OCI-LY7 (cell line): ENCODE data around the gene CRY2. TPM values are rescaled to one million over a fixed set of nuclear protein-coding genes. Genes with fewer than 3 reads are reported as not detected.
A peak's percentile ranks its signal among the peaks of the same experiment; 100 is the strongest.

Experiments used
- BruUV-seq: library from RNA; stranded (reverse); fragments of 400-500 nt; replicated peaks from 2 replicates; lab custom pipeline; 2021; lab: Mats Ljungman, UMichigan
- CTCF ChIA-PET: fragments of 300-600 bp; sonication (Branson Sonifier 250); formaldehyde crosslinking; loops from one replicate; lab custom pipeline; 2022; ENCODE audit warnings: antibody characterized with exemption; ENCODE audit not compliant: unreplicated experiment; lab: Charles Lee
- POLR2A ChIA-PET: fragments of 300-600 bp; sonication (Branson Sonifier 250); formaldehyde crosslinking; loops from one replicate; lab custom pipeline; 2022; ENCODE audit warnings: antibody characterized with exemption; lab: Charles Lee
- DNase-seq: peaks from one replicate; pipeline ENCODE4 v3.0.0-alpha.2; 2015; ENCODE audit warnings: low spot score
- H2AFZ ChIP-seq: fragments of 200-600 bp; sonication (generic), shearing (Covaris generic); 2 replicates; pipeline ENCODE4 v1.6.1; 2014; ENCODE audit warnings: mild to moderate bottlenecking, antibody characterized with exemption, low read length, moderate library complexity
- H3K27ac ChIP-seq: fragments of 200-600 bp; sonication (generic); 2 replicates; pipeline ENCODE4 v1.5.1; 2014; ENCODE audit warnings: mixed run types, low read depth, mild to moderate bottlenecking, moderate library complexity, low read length, inconsistent platforms; ENCODE audit not compliant: poor library complexity, severe bottlenecking
- H3K36me3 ChIP-seq: fragments of 200-600 bp; sonication (generic); 2 replicates; pipeline ENCODE4 v1.6.1; 2014; ENCODE audit warnings: mild to moderate bottlenecking, antibody characterized with exemption, low read length, moderate library complexity, mixed read lengths; ENCODE audit not compliant: insufficient read depth
- H3K4me1 ChIP-seq: fragments of 200-600 bp; sonication (generic); 2 replicates; pipeline ENCODE4 v1.5.1; 2014; ENCODE audit warnings: mild to moderate bottlenecking, low read length; ENCODE audit not compliant: insufficient read depth, poor library complexity, severe bottlenecking
- H3K4me2 ChIP-seq: fragments of 200-600 bp; sonication (generic); 2 replicates; pipeline ENCODE4 v1.6.1; 2014; ENCODE audit warnings: mild to moderate bottlenecking, low read length
- H3K4me3 ChIP-seq: fragments of 200-600 bp; sonication (generic); 2 replicates; pipeline ENCODE4 v1.5.1; 2014; ENCODE audit warnings: mild to moderate bottlenecking, low read depth, low read length; ENCODE audit not compliant: poor library complexity, severe bottlenecking
- H3K79me2 ChIP-seq: fragments of 200-600 bp; sonication (generic); 2 replicates; pipeline ENCODE4 v1.6.1; 2016; ENCODE audit warnings: low read depth, mild to moderate bottlenecking, low read length, moderate library complexity, mixed read lengths; ENCODE audit not compliant: insufficient read depth
- H3K9me2 ChIP-seq: fragments of 200-600 bp; sonication (generic); 2 replicates; pipeline ENCODE4 v1.6.1; 2016; ENCODE audit warnings: mild to moderate bottlenecking, low read length, mixed read lengths; ENCODE audit not compliant: insufficient read depth
- H3K9me3 ChIP-seq: fragments of 200-600 bp; sonication (generic); 2 replicates; pipeline ENCODE4 v1.6.1; 2014; ENCODE audit warnings: mild to moderate bottlenecking, mixed run types, low read length, mixed read lengths
- H4K20me1 ChIP-seq: fragments of 200-600 bp; sonication (generic); 2 replicates; pipeline ENCODE4 v1.6.1; 2014; ENCODE audit warnings: mild to moderate bottlenecking, antibody characterized with exemption, low read length, moderate library complexity, mixed read lengths; ENCODE audit not compliant: insufficient read depth
- CTCF ChIP-seq: fragments of 200-600 bp; sonication (generic); conservative IDR thresholded peaks from 2 replicates; pipeline ENCODE4 v1.5.1; 2014; ENCODE audit warnings: mild to moderate bottlenecking, antibody characterized with exemption, low read length, moderate library complexity, mixed read lengths
- EZH2phosphoT487 ChIP-seq: fragments of 200-600 bp; sonication (generic); IDR thresholded peaks from 2 replicates; pipeline ENCODE4 v1.6.1; 2018; ENCODE audit warnings: low read depth, borderline replicate concordance, mild to moderate bottlenecking, mixed run types, antibody characterized with exemption, low read length, moderate library complexity, mixed read lengths
- intact Hi-C: fragments of 100-400 bp; cut with micrococcal nuclease; formaldehyde crosslinking; loops from one replicate; pipeline ENCODE4 v1.10.0; 2022; ENCODE audit not compliant: unreplicated experiment
- total RNA-seq, 2 experiments: library from RNA; depleted of rRNA in 1 of 2; stranded (reverse); fragments of >200 nt in 1 of 2; shearing (Covaris generic) in 1 of 2; gene quantifications; 2 replicates each; pipeline ENCODE4 v1.2.3, GENCODE V29; 2014 to 2022

The CRY2 gene
- total RNA-seq, 2 experiments from 2014 or later, result 19.2 to 24.6 TPM

GRCh38 chr11:45922425-45923082 is 75.3 kb downstream of the CRY2 start, which contains the start of gene LARGE2:
Gene LARGE2 (plus strand): TSS chr11:45922656. CDS start chr11:45922883, 227 bp downstream.
- ChIA-PET CTCF (no interaction called here), POLR2A (no interaction called here)
- Histone ChIP-seq H3K4me2 (peak within 1 kb of the TSS; percentile 51), H4K20me1 (no peaks in the 10 kb centered on the region), H3K79me2 (no peaks in the 10 kb centered on the region), H3K36me3 (no peaks in the 10 kb centered on the region), H3K9me3 (no peaks in the 10 kb centered on the region), H3K4me1 (peaks cover 44% of the 10 kb centered on the region), H3K9me2 (no peaks in the 10 kb centered on the region), H3K4me3 (peak within 1 kb of the TSS; percentile 36), H3K27ac (no peak within 1 kb of the TSS), H2AFZ (peak within 1 kb of the TSS; percentile 55; the same call in 1 of the 2 replicates)
- no TSS peak for BruUV-seq
- DNase-seq, result no peak
- TF ChIP-seq EZH2phosphoT487, result no peak
- TF ChIP-seq CTCF, result no peak
- intact Hi-C loops, result no loop called here

DNA sequence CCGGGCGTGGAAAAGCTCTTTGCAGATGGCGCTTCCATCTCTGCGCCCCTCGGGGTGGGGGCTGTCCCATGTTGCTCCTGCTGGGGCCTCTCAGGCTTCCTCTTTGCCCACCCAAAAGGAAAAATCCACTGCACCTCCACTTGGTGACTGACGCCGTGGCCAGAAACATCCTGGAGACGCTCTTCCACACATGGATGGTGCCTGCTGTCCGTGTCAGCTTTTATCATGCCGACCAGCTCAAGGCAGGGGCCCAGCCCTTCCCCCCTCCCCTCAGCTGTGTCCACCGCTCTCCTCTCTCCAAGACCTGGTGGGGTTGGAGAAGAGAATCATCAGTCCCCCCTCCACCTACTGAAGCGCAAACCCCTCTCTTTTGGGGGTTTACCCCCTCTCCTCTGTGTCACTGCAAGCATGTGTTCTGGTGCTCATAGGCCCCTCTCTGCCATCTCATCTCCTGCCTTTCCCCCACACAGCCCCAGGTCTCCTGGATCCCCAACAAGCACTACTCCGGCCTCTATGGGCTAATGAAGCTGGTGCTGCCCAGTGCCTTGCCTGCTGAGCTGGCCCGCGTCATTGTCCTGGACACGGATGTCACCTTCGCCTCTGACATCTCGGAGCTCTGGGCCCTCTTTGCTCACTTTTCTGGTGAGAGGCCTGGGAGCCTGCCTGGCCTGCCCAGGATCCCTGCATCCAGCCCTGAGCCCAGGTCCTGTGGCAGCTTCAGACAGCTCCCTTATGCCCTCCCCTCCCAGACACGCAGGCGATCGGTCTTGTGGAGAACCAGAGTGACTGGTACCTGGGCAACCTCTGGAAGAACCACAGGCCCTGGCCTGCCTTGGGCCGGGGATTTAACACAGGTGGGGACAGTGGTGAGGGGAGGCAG is 77.0 kb downstream of the CRY2 start:
- TF ChIP-seq EZH2phosphoT487, result no peak
- no peak for TF ChIP-seq CTCF
- no peak for DNase-seq
- intact Hi-C loops, result no loop called here
- Histone ChIP-seq H4K20me1 (no peaks in the 10 kb centered on the region), H3K9me3 (no peaks in the 10 kb centered on the region), H3K36me3 (no peaks in the 10 kb centered on the region), H3K9me2 (no peaks in the 10 kb centered on the region), H3K79me2 (no peaks in the 10 kb centered on the region), H3K4me2 (no peak overlapping the region), H3K27ac (no peak overlapping the region), H3K4me1 (peaks cover 45% of the 10 kb centered on the region), H3K4me3 (no peak overlapping the region), H2AFZ (no peak overlapping the region)
- BruUV-seq, result no TSS peak
- POLR2A ChIA-PET, result no interaction called here
- CTCF ChIA-PET, result no interaction called here
